HEK293 (cell line): ENCODE results near the gene ITGA11.

ENCODE experiments used
- CTCF ChIA-PET: fragments of 350-600 bp; formaldehyde crosslinking; extraction: SDS; loops from one replicate; lab custom pipeline; 2021; ENCODE audit warnings: antibody characterized with exemption; lab: Yijun Ruan, JAX
- POLR2A ChIA-PET: fragments of 300-600 bp; formaldehyde crosslinking; extraction: SDS; loops from one replicate; lab custom pipeline; 2020; ENCODE audit warnings: antibody characterized with exemption, inconsistent platforms; lab: Yijun Ruan, JAX
- H3K27ac ChIP-seq: fragments of 200-500 bp; sonication (Bioruptor generic); 2 replicates; pipeline ENCODE4 v1.5.1; 2014; ENCODE audit warnings: low read depth, low read length, control low read depth, inconsistent platforms; ENCODE audit errors: extremely low read depth
- H3K36me3 ChIP-seq, 2 experiments: fragments of 200-500 bp in 1 of 2; sonication (Bioruptor generic) in 1 of 2; 1 replicate in 1 of 2; 2 replicates in 1 of 2; pipeline ENCODE4 v1.5.1; 2014 to 2017; ENCODE audit warnings: inconsistent platforms in 2 of 2, low read length in 2 of 2; ENCODE audit not compliant: control insufficient read depth in 2 of 2, insufficient read depth in 1 of 2
- H3K4me1 ChIP-seq: fragments of 200-500 bp; sonication (Bioruptor generic); 2 replicates; pipeline ENCODE4 v1.5.1; 2014; ENCODE audit warnings: mild to moderate bottlenecking, low read length, inconsistent platforms; ENCODE audit not compliant: control insufficient read depth, insufficient read depth
- H3K4me3 ChIP-seq: 2 replicates; pipeline ENCODE4 v1.5.1; 2011; ENCODE audit warnings: low read depth, mild to moderate bottlenecking, control low read depth, low read length, moderate library complexity
- H3K9me3 ChIP-seq: fragments of 200-500 bp; sonication (Bioruptor generic); 2 replicates; pipeline ENCODE4 v1.5.1; 2014; ENCODE audit warnings: low read depth, low read length, inconsistent platforms; ENCODE audit not compliant: control insufficient read depth, insufficient read depth
- ELK4 ChIP-seq: IDR thresholded peaks from 2 replicates; pipeline ENCODE4 v1.6.1; 2011; ENCODE audit warnings: mild to moderate bottlenecking, low read depth, low read length, borderline replicate concordance
- PATZ1 ChIP-seq: fragments of 450-650 bp; formaldehyde crosslinking; IDR thresholded peaks from 2 replicates; pipeline ENCODE4 v1.5.1; 2016; ENCODE audit warnings: missing biosample characterization, missing genetic modification characterization
- SCRT2 ChIP-seq: fragments of 450-650 bp; formaldehyde crosslinking; IDR thresholded peaks from 2 replicates; pipeline ENCODE4 v1.5.1; 2016; ENCODE audit warnings: missing biosample characterization, missing genetic modification characterization
- ZBTB1 ChIP-seq: fragments of 450-650 bp; formaldehyde crosslinking; IDR thresholded peaks from 2 replicates; pipeline ENCODE4 v1.5.1; 2016; ENCODE audit warnings: missing biosample characterization, missing genetic modification characterization
- ZBTB26 ChIP-seq: fragments of 450-650 bp; formaldehyde crosslinking; optimal IDR thresholded peaks from 2 replicates; pipeline ENCODE3; 2016; ENCODE audit warnings: missing biosample characterization, mild to moderate bottlenecking, missing genetic modification characterization
- ZBTB48 ChIP-seq: fragments of 450-650 bp; formaldehyde crosslinking; IDR thresholded peaks from 2 replicates; pipeline ENCODE4 v1.5.1; 2016; ENCODE audit warnings: missing biosample characterization, missing genetic modification characterization
- ZFP41 ChIP-seq: fragments of 450-650 bp; formaldehyde crosslinking; IDR thresholded peaks from 2 replicates; pipeline ENCODE4 v1.5.1; 2016; ENCODE audit warnings: missing biosample characterization, missing genetic modification characterization, borderline replicate concordance
- ZNF18 ChIP-seq: fragments of 450-650 bp; formaldehyde crosslinking; IDR thresholded peaks from 2 replicates; pipeline ENCODE4 v1.5.1; 2016; ENCODE audit warnings: missing biosample characterization, missing genetic modification characterization
- ZNF221 ChIP-seq: fragments of 450-650 bp; formaldehyde crosslinking; IDR thresholded peaks from 2 replicates; pipeline ENCODE4 v1.5.1; 2017; ENCODE audit warnings: missing biosample characterization, missing genetic modification characterization, borderline replicate concordance
- ZNF26 ChIP-seq: fragments of 450-650 bp; formaldehyde crosslinking; IDR thresholded peaks from 2 replicates; pipeline ENCODE4 v1.5.1; 2016; ENCODE audit warnings: missing biosample characterization, missing genetic modification characterization
- ZNF335 ChIP-seq: fragments of 450-650 bp; formaldehyde crosslinking; conservative IDR thresholded peaks from 2 replicates; pipeline ENCODE4 v1.5.1; 2016; ENCODE audit warnings: missing biosample characterization, missing genetic modification characterization
- ZNF394 ChIP-seq: fragments of 450-650 bp; formaldehyde crosslinking; IDR thresholded peaks from 2 replicates; pipeline ENCODE4 v1.5.1; 2016; ENCODE audit warnings: missing biosample characterization, missing genetic modification characterization, mild to moderate bottlenecking, moderate library complexity, borderline replicate concordance
- ZNF48 ChIP-seq: fragments of 450-650 bp; formaldehyde crosslinking; IDR thresholded peaks from 2 replicates; pipeline ENCODE4 v1.5.1; 2016; ENCODE audit warnings: missing biosample characterization, missing genetic modification characterization
- ZNF544 ChIP-seq: fragments of 450-650 bp; formaldehyde crosslinking; IDR thresholded peaks from 2 replicates; pipeline ENCODE4 v1.5.0; 2017; ENCODE audit warnings: missing biosample characterization, missing genetic modification characterization
- ZNF571 ChIP-seq: fragments of 450-650 bp; formaldehyde crosslinking; IDR thresholded peaks from 2 replicates; pipeline ENCODE4 v1.5.0; 2017; ENCODE audit warnings: missing biosample characterization, missing genetic modification characterization
- ZNF677 ChIP-seq: fragments of 450-650 bp; IDR thresholded peaks from 2 replicates; pipeline ENCODE4 v1.5.0; 2018; ENCODE audit warnings: missing biosample characterization, mild to moderate bottlenecking, missing genetic modification characterization, moderate library complexity
- ZSCAN5A ChIP-seq: fragments of 450-650 bp; formaldehyde crosslinking; IDR thresholded peaks from 2 replicates; pipeline ENCODE4 v1.5.1; 2016; ENCODE audit warnings: missing biosample characterization, missing genetic modification characterization

Gene ITGA11

GRCh38 chr15:68416158-68416535 is 15.8 kb downstream of the ITGA11 start:
- POLR2A ChIA-PET = no interaction called here
- Histone ChIP-seq H3K9me3 (no peaks in the 10 kb centered on the region), H3K4me3 (no peak overlapping the region), H3K27ac (no peak overlapping the region)
- CTCF ChIA-PET = interaction anchor here (0.5 to 1.3 kb wide), 4 partner anchors 48 to 163 kb away, joined by 3 to 4 read pairs (median 4); no protein-coding TSS in a partner anchor
- TF ChIP-seq ZNF26 (no peak), ZSCAN5A (tag by site-specific recombination) (no peak), ZFP41 (no peak), ZNF48 (tag by site-specific recombination) (no peak), PATZ1 (tag by site-specific recombination) (no peak), ZNF544 (tag by site-specific recombination) (no peak), ZNF335 (no peak), ZNF221 (tag by site-specific recombination) (no peak), ZNF394 (no peak), ZNF677 (tag by site-specific recombination) (no peak), SCRT2 (tag by site-specific recombination) (no peak), ZBTB48 (tag by site-specific recombination) (no peak), ZNF571 (tag by site-specific recombination) (no peak), ZBTB1 (tag by site-specific recombination) (no peak), ZNF18 (tag by site-specific recombination) (no peak), ELK4 (no peak), ZBTB26 (no peak)
- TF ChIP-seq, all 188 proteins: peak for 0
- H3K4me1 ChIP-seq = peaks cover 5% of the 10 kb centered on the region; the same call in 1 of the 2 replicates
- H3K36me3 ChIP-seq = no peaks in the 10 kb centered on the region
